GM12878 (cell line): ENCODE measurements around the gene FBXL15. TPM values are rescaled to one million over a fixed set of nuclear protein-coding genes. Genes with fewer than 3 reads are reported as not detected.

Experiments used
- ATAC-seq: fragments of 200-7000 bp; cut with Tn5 transposase; 3 replicates; pipeline ENCODE4 v1.9.1; 2020; ENCODE audit warnings: mild to moderate bottlenecking, moderate library complexity
- BruUV-seq: library from RNA; stranded (reverse); fragments of 400-500 nt; replicated peaks from 2 replicates; lab custom pipeline; 2021; lab: Mats Ljungman, UMichigan
- CTCF ChIA-PET: fragments of 300-600 bp; sonication (Branson Sonifier 250); formaldehyde crosslinking; extraction: SDS; loops from one replicate; lab custom pipeline; 2021; ENCODE audit warnings: inconsistent platforms; lab: Yijun Ruan, JAX
- POLR2A ChIA-PET: fragments of 350-600 bp; formaldehyde crosslinking; extraction: SDS; loops from one replicate; lab custom pipeline; 2021; ENCODE audit warnings: inconsistent platforms; lab: Charles Lee
- RAD21 ChIA-PET: fragments of 300-600 bp; sonication (Branson Sonifier 250); formaldehyde crosslinking; loops from one replicate; lab custom pipeline; 2023; ENCODE audit warnings: antibody characterized with exemption; ENCODE audit not compliant: unreplicated experiment; lab: Charles Lee
- SMC1A ChIA-PET: fragments of 300-600 bp; sonication (Branson Sonifier 250); formaldehyde crosslinking; loops from one replicate; lab custom pipeline; 2023; ENCODE audit not compliant: unreplicated experiment, uncharacterized antibody; lab: Charles Lee
- DNase-seq: peaks from one replicate; pipeline ENCODE4 v3.0.0-alpha.2; 2011; ENCODE audit warnings: low read depth, low spot score
- FAIRE-seq: peaks from 3 replicates; lab custom pipeline; 2011; peaks lifted over from hg19 to GRCh38; lab: Jason Lieb, UNC
- H2AFZ ChIP-seq: 2 replicates; pipeline ENCODE4 v1.6.0; 2011; ENCODE audit warnings: low read depth, low read length, control low read depth; ENCODE audit not compliant: control insufficient read depth
- H3K27ac ChIP-seq: 2 replicates; pipeline ENCODE4 v1.5.1; 2011; ENCODE audit warnings: control low read depth; ENCODE audit not compliant: control insufficient read depth, insufficient read depth
- H3K27me3 ChIP-seq, 2 experiments: replicated peaks in 1 of 2; 2 replicates each; pipeline versions ENCODE4 v1.6.0 to v1.6.1; 2011; ENCODE audit warnings: low read length in 1 of 2; ENCODE audit not compliant: control insufficient read depth in 2 of 2, insufficient read depth in 2 of 2
- H3K36me3 ChIP-seq, 2 experiments: 2 replicates each; pipeline ENCODE4 v1.5.1; 2011; ENCODE audit warnings: low read length in 1 of 2; ENCODE audit not compliant: control insufficient read depth in 2 of 2, insufficient read depth in 2 of 2
- H3K4me1 ChIP-seq: 2 replicates; pipeline ENCODE4 v1.6.1; 2011; ENCODE audit warnings: mild to moderate bottlenecking, low read length, moderate library complexity, mixed read lengths; ENCODE audit not compliant: control insufficient read depth, insufficient read depth
- H3K4me2 ChIP-seq: 2 replicates; pipeline ENCODE4 v1.6.0; 2011; ENCODE audit warnings: control low read depth; ENCODE audit not compliant: control insufficient read depth, insufficient read depth
- H3K4me3 ChIP-seq: fragments of 200-600 bp; sonication (generic); 2 replicates; pipeline ENCODE4 v1.5.1; 2016
- H3K79me2 ChIP-seq: 2 replicates; pipeline ENCODE4 v1.6.0; 2011; ENCODE audit warnings: low read length; ENCODE audit not compliant: control insufficient read depth, insufficient read depth
- H3K9ac ChIP-seq: 2 replicates; pipeline ENCODE4 v1.8.0; 2011; ENCODE audit warnings: low read length, control low read depth, mixed read lengths; ENCODE audit not compliant: control insufficient read depth, insufficient read depth
- H3K9me3 ChIP-seq: replicated peaks from 3 replicates; pipeline ENCODE4 v1.5.1; 2011; ENCODE audit warnings: mild to moderate bottlenecking, low read length; ENCODE audit not compliant: control insufficient read depth, insufficient read depth
- H4K20me1 ChIP-seq: 2 replicates; pipeline ENCODE4 v1.6.0; 2011; ENCODE audit not compliant: control insufficient read depth, insufficient read depth
- CBFB ChIP-seq: IDR thresholded peaks from 2 replicates; pipeline ENCODE4 v1.6.1; 2016; ENCODE audit warnings: antibody characterized with exemption, low read depth
- EGR1 ChIP-seq, 2 experiments: IDR thresholded peaks; 1 replicate in 1 of 2; 2 replicates in 1 of 2; pipeline ENCODE4 v1.6.1; 2011 to 2012; ENCODE audit warnings: low read depth in 2 of 2, low read length in 2 of 2, borderline replicate concordance in 1 of 2, mild to moderate bottlenecking in 1 of 2, moderate library complexity in 1 of 2
- IKZF1 ChIP-seq: fragments of 450-650 bp; conservative IDR thresholded peaks from 2 replicates; pipeline ENCODE4 v1.6.1; 2017; ENCODE audit warnings: antibody characterized with exemption, mild to moderate bottlenecking
- JUNB ChIP-seq: IDR thresholded peaks from 2 replicates; pipeline ENCODE4 v1.6.1; 2016; ENCODE audit warnings: antibody characterized with exemption, mild to moderate bottlenecking
- KAT2A ChIP-seq: conservative IDR thresholded peaks from 2 replicates; pipeline ENCODE4 v1.6.1; 2011; ENCODE audit warnings: low read depth, low read length; ENCODE audit not compliant: control insufficient read depth
- NBN ChIP-seq: fragments of 450-650 bp; IDR thresholded peaks from 2 replicates; pipeline ENCODE4 v1.6.1; 2016
- NFXL1 ChIP-seq: fragments of 450-650 bp; IDR thresholded peaks from 2 replicates; pipeline ENCODE4 v1.6.1; 2017; ENCODE audit warnings: antibody characterized with exemption, mild to moderate bottlenecking, borderline replicate concordance
- NKRF ChIP-seq: fragments of 450-650 bp; conservative IDR thresholded peaks from 2 replicates; pipeline ENCODE4 v1.6.1; 2017; ENCODE audit warnings: mild to moderate bottlenecking, moderate library complexity
- NR2C1 ChIP-seq: fragments of 450-650 bp; IDR thresholded peaks from 2 replicates; pipeline ENCODE4 v1.6.1; 2017; ENCODE audit warnings: antibody characterized with exemption, mild to moderate bottlenecking, moderate library complexity
- RCOR1 ChIP-seq: conservative IDR thresholded peaks from 2 replicates; pipeline ENCODE4 v1.6.1; 2012; ENCODE audit warnings: low read depth, low read length, improper control_type of control experiment
- TAF1 ChIP-seq: IDR thresholded peaks from 2 replicates; pipeline ENCODE4 v1.6.1; 2011; ENCODE audit warnings: mild to moderate bottlenecking, low read depth, low read length, borderline replicate concordance
- YY1 ChIP-seq: IDR thresholded peaks from 2 replicates; pipeline ENCODE4 v1.6.1; 2011; ENCODE audit warnings: low read depth, mild to moderate bottlenecking, low read length
- WGBS: methylation state at CpG from one replicate; pipeline ENCODE4 v1.1.6; 2016; ENCODE audit warnings: low lambda C conversion rate; ENCODE audit not compliant: insufficient replicate concordance, insufficient coverage; ENCODE audit errors: missing lambda C conversion rate; 5-methylcytosine and 5-hydroxymethylcytosine counted together
- in situ Hi-C: fragments of 300-500 bp; cut with MboI; formaldehyde crosslinking; loops from 9 replicates; pipeline ENCODE4 v1.14.3; 2018; ENCODE audit warnings: mixed read lengths
- intact Hi-C: fragments of 100-400 bp; cut with micrococcal nuclease; formaldehyde crosslinking; loops from one replicate; pipeline ENCODE4 v1.14.2; 2022; ENCODE audit not compliant: unreplicated experiment
- polyA plus RNA-seq, 11 experiments: library from polyadenylated mRNA; depleted of rRNA in 4 of 11; unstranded in 6 of 11; stranded (reverse) in 5 of 11; fragments of >200 nt; fragmentation: Nextera tagmentation in 4 of 11; fragmentation: Illumina TruSeq in 1 of 11; extraction: Ambion mirVana in 4 of 11; extraction: Trizol in 1 of 11; gene quantifications; 1 replicate in 1 of 11; 2 replicates in 10 of 11; pipeline versions ENCODE4 v1.2.1 to v1.2.3, GENCODE V29; 2011 to 2016; ENCODE audit warnings: inconsistent platforms in 2 of 11, missing spikeins in 2 of 11, low read depth in 1 of 11
- total RNA-seq, 4 experiments: library from RNA; depleted of rRNA in 3 of 4; stranded (reverse); fragments of >200 nt in 3 of 4; fragmentation: Illumina TruSeq in 1 of 4; extraction: Trizol in 1 of 4; gene quantifications; 2 replicates each; pipeline versions ENCODE4 v1.2.1 to v1.2.3, GENCODE V29; 2013 to 2021
- TF ChIP-seq, protein P1 (sequence below): fragments of 450-650 bp; IDR thresholded peaks from 2 replicates; pipeline ENCODE4 v1.6.1; 2017; ENCODE audit warnings: borderline replicate concordance

Gene FBXL15
- total and polyA plus RNA-seq, 10 of the 15 experiments (the other 5 are each of a cell fraction or from before 2014, with no cell fraction given): 0.13 to 21.3 (median 7.9) TPM

DNA sequence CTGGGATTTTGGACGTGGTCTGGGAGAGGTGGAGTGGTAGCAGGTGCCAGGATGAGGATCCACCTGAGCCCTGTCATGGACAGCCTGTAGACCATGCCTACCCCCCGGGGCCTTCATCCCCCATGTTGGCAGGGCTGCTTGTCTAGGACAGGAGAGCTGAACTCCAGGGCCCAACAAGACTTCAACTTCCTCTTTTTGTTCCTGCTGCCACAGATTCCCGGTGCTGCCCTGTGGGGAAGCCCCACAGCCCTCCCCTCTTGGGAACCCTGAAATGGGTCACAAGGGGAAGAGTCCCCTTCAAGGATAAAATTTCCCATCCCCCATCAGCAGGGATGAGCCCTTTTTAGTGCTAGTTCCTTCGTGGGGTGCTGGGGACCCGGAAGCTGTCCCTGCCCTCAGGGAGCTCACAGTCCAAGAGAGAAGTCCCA is 13.0 kb downstream of the FBXL15 start (continued):
- TF ChIP-seq CBFB (no peak), EGR1 (IDR thresholded peaks at IDR 0.05; ENCODE audit: borderline replicate concordance in 1 of 2, low read depth in 2 of 2, low read length in 2 of 2) (no peak), NKRF (no peak), TAF1 (no peak), NR2C1 (no peak), IKZF1 (peak; percentile 44; the same call in 1 of the 2 replicates), JUNB (no peak), NBN (no peak)

- ChIA-PET RAD21 (interaction anchor here (1.0 to 3.0 kb wide), 4 partner anchors 14 to 150 kb away, joined by 3 to 16 read pairs (median 8); partner anchors contain the start of genes C10orf95 and FBXL15), POLR2A (interaction anchor here (0.7 to 5.5 kb wide), 8 partner anchors 13 to 818 kb away, joined by 3 to 42 read pairs (median 20); partner anchors contain the start of genes C10orf95, FBXL15 and NFKB2), CTCF (interaction anchor here (1.0 to 2.6 kb wide), 6 partner anchors 11 to 210 kb away, joined by 3 to 8 read pairs (median 5); partner anchors contain the start of gene C10orf95), SMC1A (interaction anchor here (0.5 to 5.5 kb wide), 5 partner anchors 13 to 198 kb away, joined by 3 to 42 read pairs (median 5); partner anchors contain the start of genes C10orf95 and FBXL15)
- Histone ChIP-seq H2AFZ (peak overlapping the region; percentile 85; the same call in 1 of the 2 replicates), H3K27ac (peak overlapping the region; percentile 38; the same call in 1 of the 2 replicates), H3K4me2 (peak overlapping the region; percentile 68), H3K36me3 (no peaks in the 10 kb centered on the region), H3K9me3 (no peaks in the 10 kb centered on the region), H3K9ac (peak overlapping the region; percentile 55), H4K20me1 (no peaks in the 10 kb centered on the region), H3K79me2 (peaks cover 11% of the 10 kb centered on the region), H3K4me3 (peak overlapping the region; percentile 74; the same call in 1 of the 2 replicates), H3K27me3 (no peaks in the 10 kb centered on the region), H3K4me1 (peaks cover 22% of the 10 kb centered on the region)
- DNase-seq (no peak), FAIRE-seq (no peak), ATAC-seq (no peak)
- BruUV-seq: no TSS peak
- in situ Hi-C loops: no loop called here
- intact Hi-C loops: loop anchor here (5.0 kb wide), 1 partner anchor 278 kb away; the partner anchor contains the start of genes ARL3 and SFXN2
- TF ChIP-seq RCOR1: no peak
- no peak for TF ChIP-seq KAT2A
- TF ChIP-seq, protein P1, sequence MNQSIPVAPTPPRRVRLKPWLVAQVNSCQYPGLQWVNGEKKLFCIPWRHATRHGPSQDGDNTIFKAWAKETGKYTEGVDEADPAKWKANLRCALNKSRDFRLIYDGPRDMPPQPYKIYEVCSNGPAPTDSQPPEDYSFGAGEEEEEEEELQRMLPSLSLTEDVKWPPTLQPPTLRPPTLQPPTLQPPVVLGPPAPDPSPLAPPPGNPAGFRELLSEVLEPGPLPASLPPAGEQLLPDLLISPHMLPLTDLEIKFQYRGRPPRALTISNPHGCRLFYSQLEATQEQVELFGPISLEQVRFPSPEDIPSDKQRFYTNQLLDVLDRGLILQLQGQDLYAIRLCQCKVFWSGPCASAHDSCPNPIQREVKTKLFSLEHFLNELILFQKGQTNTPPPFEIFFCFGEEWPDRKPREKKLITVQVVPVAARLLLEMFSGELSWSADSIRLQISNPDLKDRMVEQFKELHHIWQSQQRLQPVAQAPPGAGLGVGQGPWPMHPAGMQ: no peak
- TF ChIP-seq YY1: 0 out of 2 replicates have a peak, but pooled peaks have one; percentile 3
- no peak for TF ChIP-seq NFXL1
- no peak for TF ChIP-seq CBFB
- TF ChIP-seq IKZF1: 0 out of 2 replicates have a peak, but pooled peaks have one; percentile 14
- 42% methylated on average over 9 of the region's 9 CpGs for WGBS
These were observed 13.9 kb downstream of the FBXL15 start for GRCh38 chr10:102434394-102435132.
